Loucy (cell line): Measurements from ENCODE around the gene SUN5.
"Not testable (repeated sequence)": the region's sequence is repeated elsewhere in the genome, so short reads cannot be mapped to it uniquely, and the experiment has no call there.

Experiments used
- H2AFZ ChIP-seq: fragments of 200-600 bp; sonication (generic); 2 replicates; pipeline ENCODE4 v1.6.0; 2016; ENCODE audit warnings: antibody characterized with exemption, mild to moderate bottlenecking, low read length, moderate library complexity
- H3F3A ChIP-seq: fragments of 200-600 bp; 2 replicates; pipeline ENCODE4 v1.6.0; 2016; ENCODE audit warnings: antibody characterized with exemption, low read depth, mild to moderate bottlenecking
- H3K27me3 ChIP-seq: fragments of 200-600 bp; sonication (generic); 2 replicates; pipeline ENCODE4 v1.6.1; 2014; ENCODE audit warnings: low read length, mild to moderate bottlenecking; ENCODE audit not compliant: insufficient read depth, poor library complexity, severe bottlenecking
- H3K36me3 ChIP-seq: fragments of 200-600 bp; sonication (generic); 2 replicates; pipeline ENCODE4 v1.6.1; 2016; ENCODE audit warnings: low read length; ENCODE audit not compliant: insufficient read depth
- H3K4me1 ChIP-seq: fragments of 200-600 bp; sonication (generic); 2 replicates; pipeline ENCODE4 v1.5.1; 2014; ENCODE audit warnings: low read length, mild to moderate bottlenecking; ENCODE audit not compliant: insufficient read depth, poor library complexity, severe bottlenecking
- H3K4me2 ChIP-seq: fragments of 200-600 bp; sonication (generic); 2 replicates; pipeline ENCODE4 v1.6.0; 2014; ENCODE audit warnings: antibody characterized with exemption, low read length, low read depth, mild to moderate bottlenecking; ENCODE audit not compliant: poor library complexity, severe bottlenecking
- H3K4me3 ChIP-seq: fragments of 200-600 bp; sonication (generic); 2 replicates; pipeline ENCODE4 v1.5.1; 2014; ENCODE audit warnings: low read length, mild to moderate bottlenecking, mixed read lengths; ENCODE audit not compliant: poor library complexity, severe bottlenecking
- H3K79me2 ChIP-seq: fragments of 200-600 bp; sonication (generic); 2 replicates; pipeline ENCODE4 v1.6.1; 2014; ENCODE audit warnings: low read length; ENCODE audit not compliant: insufficient read depth
- H3K9ac ChIP-seq: fragments of 200-600 bp; sonication (generic); 2 replicates; pipeline ENCODE4 v1.6.0; 2014; ENCODE audit warnings: mild to moderate bottlenecking, low read depth, low read length, moderate library complexity; ENCODE audit not compliant: poor library complexity, severe bottlenecking
- H3K9me2 ChIP-seq: fragments of 200-600 bp; sonication (generic); replicated peaks from 2 replicates; pipeline ENCODE4 v1.6.1; 2016; ENCODE audit warnings: low read depth, low read length, mixed read lengths
- H3K9me3 ChIP-seq: fragments of 200-600 bp; sonication (generic); 2 replicates; pipeline ENCODE4 v1.6.1; 2014; ENCODE audit warnings: mild to moderate bottlenecking, antibody characterized with exemption, low read length, low read depth; ENCODE audit not compliant: insufficient read depth
- H4K20me1 ChIP-seq: fragments of 200-600 bp; sonication (generic); 2 replicates; pipeline ENCODE4 v1.6.0; 2014; ENCODE audit warnings: antibody characterized with exemption, low read length, mild to moderate bottlenecking; ENCODE audit not compliant: insufficient read depth, poor library complexity, severe bottlenecking
- EZH2phosphoT487 ChIP-seq: fragments of 200-600 bp; IDR thresholded peaks from 2 replicates; pipeline ENCODE4 v1.6.1; 2018; ENCODE audit warnings: antibody characterized with exemption, mild to moderate bottlenecking, moderate library complexity, borderline replicate concordance
- TF ChIP-seq, protein P1 (sequence below): fragments of 200-600 bp; sonication (generic); conservative IDR thresholded peaks from 2 replicates; pipeline ENCODE4 v1.5.1; 2014; ENCODE audit warnings: mild to moderate bottlenecking, antibody characterized with exemption, low read length

SUN5 gene

GRCh38 chr20:32958574-32958973 is 45.7 kb downstream of the SUN5 start:
- no peaks in the 10 kb centered on the region for H3F3A ChIP-seq
- no peaks in the 10 kb centered on the region for H3K9me2 ChIP-seq
- H3K79me2 ChIP-seq, result no peaks in the 10 kb centered on the region
- no peak overlapping the region for H3K4me3 ChIP-seq
- H3K9ac ChIP-seq, result no peak overlapping the region
- TF ChIP-seq, protein P1, sequence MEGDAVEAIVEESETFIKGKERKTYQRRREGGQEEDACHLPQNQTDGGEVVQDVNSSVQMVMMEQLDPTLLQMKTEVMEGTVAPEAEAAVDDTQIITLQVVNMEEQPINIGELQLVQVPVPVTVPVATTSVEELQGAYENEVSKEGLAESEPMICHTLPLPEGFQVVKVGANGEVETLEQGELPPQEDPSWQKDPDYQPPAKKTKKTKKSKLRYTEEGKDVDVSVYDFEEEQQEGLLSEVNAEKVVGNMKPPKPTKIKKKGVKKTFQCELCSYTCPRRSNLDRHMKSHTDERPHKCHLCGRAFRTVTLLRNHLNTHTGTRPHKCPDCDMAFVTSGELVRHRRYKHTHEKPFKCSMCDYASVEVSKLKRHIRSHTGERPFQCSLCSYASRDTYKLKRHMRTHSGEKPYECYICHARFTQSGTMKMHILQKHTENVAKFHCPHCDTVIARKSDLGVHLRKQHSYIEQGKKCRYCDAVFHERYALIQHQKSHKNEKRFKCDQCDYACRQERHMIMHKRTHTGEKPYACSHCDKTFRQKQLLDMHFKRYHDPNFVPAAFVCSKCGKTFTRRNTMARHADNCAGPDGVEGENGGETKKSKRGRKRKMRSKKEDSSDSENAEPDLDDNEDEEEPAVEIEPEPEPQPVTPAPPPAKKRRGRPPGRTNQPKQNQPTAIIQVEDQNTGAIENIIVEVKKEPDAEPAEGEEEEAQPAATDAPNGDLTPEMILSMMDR, result no peak
- no peak for TF ChIP-seq EZH2phosphoT487
- no peak overlapping the region for H2AFZ ChIP-seq
- peaks cover 20% of the 10 kb centered on the region; the same call in 1 of the 2 replicates for H3K9me3 ChIP-seq
- no peaks in the 10 kb centered on the region for H4K20me1 ChIP-seq
- no peaks in the 10 kb centered on the region for H3K27me3 ChIP-seq
- no peak overlapping the region for H3K4me2 ChIP-seq
- peaks cover 3% of the 10 kb centered on the region for H3K4me1 ChIP-seq
- no peaks in the 10 kb centered on the region for H3K36me3 ChIP-seq

GRCh38 chr20:32957459-32957858 is 46.8 kb downstream of the SUN5 start:
- Histone ChIP-seq H3K4me2 (no peak overlapping the region), H3K27me3 (no peaks in the 10 kb centered on the region), H3K9me3 (peaks cover 20% of the 10 kb centered on the region; the same call in 1 of the 2 replicates), H3K4me1 (no peaks in the 10 kb centered on the region), H3K36me3 (no peaks in the 10 kb centered on the region), H3F3A (no peaks in the 10 kb centered on the region), H3K9ac (no peak overlapping the region), H4K20me1 (no peaks in the 10 kb centered on the region), H3K9me2 (no peaks in the 10 kb centered on the region), H3K4me3 (no peak overlapping the region), H2AFZ (no peak overlapping the region), H3K79me2 (no peaks in the 10 kb centered on the region)
- TF ChIP-seq, protein P1, result no peak
- no peak for TF ChIP-seq EZH2phosphoT487

GRCh38 chr20:32950539-32950938 is 53.7 kb downstream of the SUN5 start:
- not testable (repeated sequence) for H3K27me3 ChIP-seq, H3K9ac ChIP-seq, H3F3A ChIP-seq, H4K20me1 ChIP-seq, H3K4me2 ChIP-seq, H3K79me2 ChIP-seq, H3K9me3 ChIP-seq, H3K9me2 ChIP-seq, H3K36me3 ChIP-seq, H3K4me3 ChIP-seq
- peak overlapping the region; percentile 46 for H2AFZ ChIP-seq
- H3K4me1 ChIP-seq, result peaks cover 11% of the 10 kb centered on the region

GRCh38 chr20:32946629-32947028 is 57.6 kb downstream of the SUN5 start:
- Histone ChIP-seq H2AFZ (no peak overlapping the region; the same call in 1 of the 2 replicates), H3K36me3 (no peaks in the 10 kb centered on the region), H3K9ac (no peak overlapping the region), H3K9me2 (no peaks in the 10 kb centered on the region), H3K79me2 (no peaks in the 10 kb centered on the region), H3F3A (no peaks in the 10 kb centered on the region), H3K4me3 (no peak overlapping the region), H3K4me1 (peaks cover 11% of the 10 kb centered on the region), H3K4me2 (no peak overlapping the region), H4K20me1 (no peaks in the 10 kb centered on the region), H3K9me3 (no peaks in the 10 kb centered on the region), H3K27me3 (no peaks in the 10 kb centered on the region)
- TF ChIP-seq, protein P1, result no peak
- TF ChIP-seq EZH2phosphoT487, result no peak
